Measurements from ENCODE around the gene KRT79.

KRT79 gene

GRCh38 chr12:52819731-52820510, 14.2 kb downstream of the KRT79 start:
- DNase-seq (ENCODE audit: low read depth), result no peak

GRCh38 chr12:52818887-52819420, 15.2 kb downstream of the KRT79 start:
- no peak for DNase-seq (ENCODE audit: low read depth)

- DNase-seq (ENCODE audit: low read depth), result no peak
Measured at GRCh38 chr12:52818388-52818787, 15.7 kb downstream of the KRT79 start.

- DNase-seq (ENCODE audit: low read depth), result no peak
Measured at GRCh38 chr12:52817699-52818238, 16.3 kb downstream of the KRT79 start.

GRCh38 chr12:52817003-52817698, 17.0 kb downstream of the KRT79 start:
- DNase-seq (ENCODE audit: low read depth), result no peak

- DNase-seq (ENCODE audit: low read depth), result no peak
Measured at GRCh38 chr12:52815676-52816588, 18.2 kb downstream of the KRT79 start.

- DNase-seq (ENCODE audit: low read depth), result no peak
Measured at GRCh38 chr12:52815161-52815560, 18.9 kb downstream of the KRT79 start.

- no peak for DNase-seq (ENCODE audit: low read depth)
Measured at GRCh38 chr12:52814710-52815155, 19.4 kb downstream of the KRT79 start.

- DNase-seq (ENCODE audit: low read depth), result no peak
Measured at GRCh38 chr12:52813885-52814709, 20.0 kb downstream of the KRT79 start, which contains the start of gene KRT4. Gene KRT4 (minus strand): TSS chr12:52814116. CDS start chr12:52814058, 58 bp downstream.

GRCh38 chr12:52813203-52813819, 20.8 kb downstream of the KRT79 start:
- no peak for DNase-seq (ENCODE audit: low read depth)

GRCh38 chr12:52812749-52813148, 21.4 kb downstream of the KRT79 start:
- no peak for DNase-seq (ENCODE audit: low read depth)

- DNase-seq (ENCODE audit: low read depth), result no peak
Measured at GRCh38 chr12:52812073-52812400, 22.1 kb downstream of the KRT79 start.

- DNase-seq (ENCODE audit: low read depth), result no peak
Measured at GRCh38 chr12:52811191-52812072, 22.7 kb downstream of the KRT79 start.

- DNase-seq (ENCODE audit: low read depth), result no peak
Measured at GRCh38 chr12:52810554-52810953, 23.6 kb downstream of the KRT79 start.

- no peak for DNase-seq (ENCODE audit: low read depth)
Measured at GRCh38 chr12:52809166-52809565, 24.9 kb downstream of the KRT79 start.

GRCh38 chr12:52808573-52809160, 25.4 kb downstream of the KRT79 start:
- no peak for DNase-seq (ENCODE audit: low read depth)

- DNase-seq (ENCODE audit: low read depth), result no peak
Measured at GRCh38 chr12:52807544-52808470, 26.3 kb downstream of the KRT79 start.
